Ovary (tissue), 9 donors: ENCODE measurements around the gene CCNJ. TPM values are rescaled to one million over a fixed set of nuclear protein-coding genes. Genes with fewer than 3 reads are reported as not detected.

Experiments used
- DNase-seq, 5 donors: peaks; one replicate each; pipeline ENCODE4 v3.0.0-alpha.2; 2019 to 2020
- H3K27ac ChIP-seq, 2 donors: fragments of 200-600 bp; one replicate each; pipeline versions ENCODE4 v1.5.1 to v1.8.0; 2019 to 2022
- H3K27me3 ChIP-seq: fragments of 200-600 bp; one replicate; pipeline ENCODE4 v1.8.0; 2022
- H3K36me3 ChIP-seq: fragments of 200-600 bp; sonication (generic); one replicate; pipeline ENCODE4 v1.5.1; 2019
- H3K4me1 ChIP-seq: one replicate; pipeline ENCODE4 v1.8.1; 2013; ENCODE audit warnings: mild to moderate bottlenecking, moderate library complexity; ENCODE audit not compliant: insufficient read depth
- H3K4me3 ChIP-seq: fragments of 200-600 bp; sonication (generic); one replicate; pipeline ENCODE4 v1.5.1; 2017
- H3K9me3 ChIP-seq, 2 donors: fragments of 200-600 bp in 1 of 2; sonication (generic) in 1 of 2; one replicate each; pipeline versions ENCODE4 v1.5.1 to v1.8.1; 2013 to 2019; ENCODE audit warnings: mild to moderate bottlenecking in 1 of 2, moderate library complexity in 1 of 2
- CTCF ChIP-seq, 3 donors: fragments of 450-650 bp in 2 of 3; fragments of 200-600 bp in 1 of 3; IDR thresholded peaks; one replicate each; pipeline versions ENCODE4 v1.5.1 to v1.8.0; 2016 to 2022; ENCODE audit warnings: antibody characterized with exemption in 3 of 3, mild to moderate bottlenecking in 1 of 3
- EP300 ChIP-seq: sonication (generic); formaldehyde crosslinking; IDR thresholded peaks from one replicate; pipeline ENCODE4 v1.6.1; 2017; ENCODE audit warnings: antibody characterized with exemption
- POLR2A ChIP-seq: fragments of 450-650 bp; IDR thresholded peaks from one replicate; pipeline ENCODE4 v1.6.1; 2017; ENCODE audit warnings: antibody characterized with exemption, mild to moderate bottlenecking, moderate library complexity
- WGBS, 3 donors: extraction: QIAGEN DNeasy Blood & Tissue Kit in 1 of 3; methylation state at CpG; one replicate each; pipeline versions ENCODE4 v1.1.5 to v1.1.7; 2013 to 2017; 5-methylcytosine and 5-hydroxymethylcytosine counted together
- intact Hi-C, 4 donors: fragments of 100-400 bp; cut with DNase I; formaldehyde crosslinking; loops; one replicate each; pipeline versions ENCODE4 v1.11.0 to v1.15.1; 2022 to 2023
- polyA plus RNA-seq, 2 donors: library from polyadenylated mRNA; stranded (reverse); fragments of 200-250 nt in 1 of 2; fragments of 350-450 nt in 1 of 2; fragmentation: Illumina TruSeq in 1 of 2; extraction: RNeasy Lipid Tissue Mini Kit (QIAGEN cat#74804) in 1 of 2; gene quantifications; one replicate each; pipeline ENCODE4 v1.2.3, GENCODE V29; 2013 to 2014
- total RNA-seq, 7 donors: library from RNA; depleted of rRNA in 2 of 7; stranded (reverse); fragments of >200 nt in 2 of 7; fragmentation: NEBNext Ultra II Directional in 3 of 7; extraction: Animal tissue kit (Norgen Biotek cat#: 25700) in 3 of 7; gene quantifications; one replicate each; pipeline versions ENCODE4 v1.1.0 to v1.2.4, GENCODE V29; 2016 to 2023
- donor health status: DM: no; HTN: no; CAD: no; lungs with moderate emphysema.
- donor health status: DM: no; HTN: no; CAD: no.
- donor health status: Bipolar disorder and iron deficiency.
- donor health status: DM: yes; HTN: yes; CAD: no.
- donor health status: DM: no; HTN: no; CAD: no.
- donor health status: DM: yes; HTN: yes; CAD: no.

The CCNJ gene
- total and polyA plus RNA-seq, 9 donors, result 3.1 to 7.2 (median 5.2) TPM

- WGBS, 3 donors, result 89 to 96% (median 95%) methylated on average over 2 of the region's 2 CpGs
- no peaks in the 10 kb centered on the region for H3K27me3 ChIP-seq
- no peaks in the 10 kb centered on the region for H3K4me1 ChIP-seq
- no peaks in the 10 kb centered on the region for H3K36me3 ChIP-seq
- TF ChIP-seq EP300 (no peak), CTCF (IDR thresholded peaks at IDR 0.05) (no peak), POLR2A (no peak)
- intact Hi-C loops, result no loop called here
- H3K4me3 ChIP-seq, result no peak overlapping the region
- no peak for DNase-seq
- no peaks in the 10 kb centered on the region for H3K9me3 ChIP-seq
- no peak overlapping the region for H3K27ac ChIP-seq
These were observed 6.0 kb downstream of the CCNJ start for GRCh38 chr10:96049340-96049739.

GRCh38 chr10:96053985-96054384 lies 10.6 kb downstream of the CCNJ start:
- no peak for DNase-seq
- Histone ChIP-seq H3K27me3 (no peaks in the 10 kb centered on the region), H3K36me3 (no peaks in the 10 kb centered on the region), H3K27ac (no peak overlapping the region), H3K9me3 (no peaks in the 10 kb centered on the region), H3K4me1 (no peaks in the 10 kb centered on the region), H3K4me3 (no peak overlapping the region)
- intact Hi-C loops, result no loop called here
- 84 to 95% (median 86%) methylated on average over 2 of the region's 2 CpGs for WGBS, 3 donors
- TF ChIP-seq CTCF (IDR thresholded peaks at IDR 0.05) (no peak), EP300 (no peak), POLR2A (no peak)

GRCh38 chr10:96056787-96057186 lies 13.4 kb downstream of the CCNJ start:
- Histone ChIP-seq H3K4me3 (no peak overlapping the region), H3K9me3 (no peaks in the 10 kb centered on the region), H3K4me1 (no peaks in the 10 kb centered on the region), H3K27ac (no peak overlapping the region), H3K27me3 (no peaks in the 10 kb centered on the region), H3K36me3 (no peaks in the 10 kb centered on the region)
- no peak for DNase-seq
- intact Hi-C loops, result no loop called here
- 90 to 92% (median 92%) methylated on average over 7 of the region's 7 CpGs for WGBS, 3 donors
- TF ChIP-seq CTCF (IDR thresholded peaks at IDR 0.05) (no peak), EP300 (no peak), POLR2A (no peak)

GRCh38 chr10:96061232-96061631 lies 17.8 kb downstream of the CCNJ start:
- intact Hi-C loops, result no loop called here
- Histone ChIP-seq H3K4me1 (no peaks in the 10 kb centered on the region), H3K9me3 (no peaks in the 10 kb centered on the region), H3K27me3 (no peaks in the 10 kb centered on the region), H3K27ac (no peak overlapping the region), H3K36me3 (no peaks in the 10 kb centered on the region), H3K4me3 (no peak overlapping the region)
- no peak for DNase-seq
- no peak for TF ChIP-seq POLR2A
- no peak for TF ChIP-seq CTCF (IDR thresholded peaks at IDR 0.05)
- TF ChIP-seq EP300, result no peak
- 93 to 96% (median 93%) methylated on average over 3 of the region's 3 CpGs for WGBS, 3 donors

- Histone ChIP-seq H3K9me3 (no peaks in the 10 kb centered on the region), H3K4me1 (no peaks in the 10 kb centered on the region), H3K27me3 (no peaks in the 10 kb centered on the region), H3K4me3 (no peak overlapping the region), H3K36me3 (no peaks in the 10 kb centered on the region), H3K27ac (no peak overlapping the region)
- no peak for DNase-seq
- TF ChIP-seq POLR2A (no peak), CTCF (IDR thresholded peaks at IDR 0.05) (no peak), EP300 (no peak)
- 67 to 86% (median 77%) methylated on average over 2 of the region's 2 CpGs for WGBS, 3 donors
- intact Hi-C loops, result no loop called here
These were observed 29.3 kb downstream of the CCNJ start for GRCh38 chr10:96072674-96073073.
